ENCODE results near the gene CDK2AP2. TPM values are rescaled to one million over a fixed set of nuclear protein-coding genes. Genes with fewer than 3 reads are reported as not detected.

CDK2AP2 gene
- total and polyA plus RNA-seq, 2 experiments from 2014 or later, result 48.6 to 120 TPM

- H3K4me3 ChIP-seq, result no peak overlapping the region
- TF ChIP-seq, protein P1, sequence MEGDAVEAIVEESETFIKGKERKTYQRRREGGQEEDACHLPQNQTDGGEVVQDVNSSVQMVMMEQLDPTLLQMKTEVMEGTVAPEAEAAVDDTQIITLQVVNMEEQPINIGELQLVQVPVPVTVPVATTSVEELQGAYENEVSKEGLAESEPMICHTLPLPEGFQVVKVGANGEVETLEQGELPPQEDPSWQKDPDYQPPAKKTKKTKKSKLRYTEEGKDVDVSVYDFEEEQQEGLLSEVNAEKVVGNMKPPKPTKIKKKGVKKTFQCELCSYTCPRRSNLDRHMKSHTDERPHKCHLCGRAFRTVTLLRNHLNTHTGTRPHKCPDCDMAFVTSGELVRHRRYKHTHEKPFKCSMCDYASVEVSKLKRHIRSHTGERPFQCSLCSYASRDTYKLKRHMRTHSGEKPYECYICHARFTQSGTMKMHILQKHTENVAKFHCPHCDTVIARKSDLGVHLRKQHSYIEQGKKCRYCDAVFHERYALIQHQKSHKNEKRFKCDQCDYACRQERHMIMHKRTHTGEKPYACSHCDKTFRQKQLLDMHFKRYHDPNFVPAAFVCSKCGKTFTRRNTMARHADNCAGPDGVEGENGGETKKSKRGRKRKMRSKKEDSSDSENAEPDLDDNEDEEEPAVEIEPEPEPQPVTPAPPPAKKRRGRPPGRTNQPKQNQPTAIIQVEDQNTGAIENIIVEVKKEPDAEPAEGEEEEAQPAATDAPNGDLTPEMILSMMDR (conservative IDR thresholded peaks at IDR 0.05; ENCODE audit: low read depth in 2 of 2), result no peak
- no peak for TF ChIP-seq NANOG (IDR thresholded peaks at IDR 0.05; ENCODE audit: borderline replicate concordance)
- TF ChIP-seq CREB1 (CRISPR knock-in tag; IDR thresholded peaks at IDR 0.05; ENCODE audit: low read depth), result no peak
- no peak for TF ChIP-seq ZNF331 (CRISPR knock-in tag; IDR thresholded peaks at IDR 0.05; ENCODE audit: low read depth)
- TF ChIP-seq POLR2AphosphoS5 (IDR thresholded peaks at IDR 0.05; ENCODE audit: low read depth), result no peak
- TF ChIP-seq ETS1 (IDR thresholded peaks at IDR 0.05), result no peak
- TF ChIP-seq ZNF462 (CRISPR knock-in tag; IDR thresholded peaks at IDR 0.05), result no peak
- TF ChIP-seq ZNF114 (CRISPR knock-in tag; IDR thresholded peaks at IDR 0.05), result no peak
- no peak for TF ChIP-seq EZH2 (IDR thresholded peaks at IDR 0.05; ENCODE audit: low read depth, unreplicated experiment)
- no peaks in the 10 kb centered on the region for H3K9me2 ChIP-seq (ENCODE audit: insufficient read depth)
- DNase-seq (ENCODE audit: low spot score), result no peak
- no peak overlapping the region for H3K27ac ChIP-seq (ENCODE audit: low read depth)
- no peaks in the 10 kb centered on the region for H3F3A ChIP-seq (replicated peaks; ENCODE audit: low read depth)
- no peak for ATAC-seq
- no peaks in the 10 kb centered on the region for H4K20me1 ChIP-seq (replicated peaks; ENCODE audit: insufficient read depth)
- no peaks in the 10 kb centered on the region for H3K4me1 ChIP-seq (ENCODE audit: insufficient read depth)
- H2AFZ ChIP-seq, result no peak overlapping the region
- no peak overlapping the region for H3K4me3 Mint-ChIP-seq
- no peak overlapping the region for H3K27ac Mint-ChIP-seq
- peaks cover 13% of the 10 kb centered on the region; the same call in 1 of the 3 replicates for H3K36me3 Mint-ChIP-seq (ENCODE audit: low read depth)
- H3K4me1 Mint-ChIP-seq, result no peaks in the 10 kb centered on the region
- no peaks in the 10 kb centered on the region for H3K79me2 ChIP-seq (replicated peaks; ENCODE audit: insufficient read depth)
- no peaks in the 10 kb centered on the region for H3K36me3 ChIP-seq (ENCODE audit: insufficient read depth)
- no peaks in the 10 kb centered on the region for H3K27me3 Mint-ChIP-seq (ENCODE audit: insufficient read depth, low read depth, poor library complexity)
- no peak overlapping the region for H3K4me2 ChIP-seq
- no peaks in the 10 kb centered on the region for H3K27me3 ChIP-seq (ENCODE audit: insufficient read depth)
- H3K9me3 Mint-ChIP-seq, result peaks cover 31% of the 10 kb centered on the region
Measured at GRCh38 chr11:67551127-67551526, 43.2 kb upstream of the CDK2AP2 start.

Data from GM23338 (cell line).